Testis (tissue), 2 donors: Measurements from ENCODE around the gene CCN2.

Experiments used
- POLR2A ChIP-seq: fragments of 450-650 bp; IDR thresholded peaks from one replicate; pipeline ENCODE4 v1.6.1; 2017; ENCODE audit warnings: antibody characterized with exemption, mild to moderate bottlenecking, moderate library complexity
- TF ChIP-seq, protein P1 (sequence below), 3 experiments: fragments of 450-650 bp in 2 of 3; fragments of 200-600 bp in 1 of 3; sonication (generic) in 1 of 3; IDR thresholded peaks; one replicate each; pipeline ENCODE4 v1.5.1; 2016 to 2019; ENCODE audit warnings: antibody characterized with exemption in 3 of 3, mild to moderate bottlenecking in 2 of 3, moderate library complexity in 1 of 3

- no peak for TF ChIP-seq POLR2A
- TF ChIP-seq, protein P1, sequence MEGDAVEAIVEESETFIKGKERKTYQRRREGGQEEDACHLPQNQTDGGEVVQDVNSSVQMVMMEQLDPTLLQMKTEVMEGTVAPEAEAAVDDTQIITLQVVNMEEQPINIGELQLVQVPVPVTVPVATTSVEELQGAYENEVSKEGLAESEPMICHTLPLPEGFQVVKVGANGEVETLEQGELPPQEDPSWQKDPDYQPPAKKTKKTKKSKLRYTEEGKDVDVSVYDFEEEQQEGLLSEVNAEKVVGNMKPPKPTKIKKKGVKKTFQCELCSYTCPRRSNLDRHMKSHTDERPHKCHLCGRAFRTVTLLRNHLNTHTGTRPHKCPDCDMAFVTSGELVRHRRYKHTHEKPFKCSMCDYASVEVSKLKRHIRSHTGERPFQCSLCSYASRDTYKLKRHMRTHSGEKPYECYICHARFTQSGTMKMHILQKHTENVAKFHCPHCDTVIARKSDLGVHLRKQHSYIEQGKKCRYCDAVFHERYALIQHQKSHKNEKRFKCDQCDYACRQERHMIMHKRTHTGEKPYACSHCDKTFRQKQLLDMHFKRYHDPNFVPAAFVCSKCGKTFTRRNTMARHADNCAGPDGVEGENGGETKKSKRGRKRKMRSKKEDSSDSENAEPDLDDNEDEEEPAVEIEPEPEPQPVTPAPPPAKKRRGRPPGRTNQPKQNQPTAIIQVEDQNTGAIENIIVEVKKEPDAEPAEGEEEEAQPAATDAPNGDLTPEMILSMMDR (IDR thresholded peaks at IDR 0.05): no peak
These were observed 19.1 kb upstream of the CCN2 start for GRCh38 chr6:131970076-131970859.
